Measurements from ENCODE around the gene PLK5.
"Not testable (repeated sequence)": the region's sequence is repeated elsewhere in the genome, so short reads cannot be mapped to it uniquely, and the experiment has no call there.

Gene PLK5, protein sequence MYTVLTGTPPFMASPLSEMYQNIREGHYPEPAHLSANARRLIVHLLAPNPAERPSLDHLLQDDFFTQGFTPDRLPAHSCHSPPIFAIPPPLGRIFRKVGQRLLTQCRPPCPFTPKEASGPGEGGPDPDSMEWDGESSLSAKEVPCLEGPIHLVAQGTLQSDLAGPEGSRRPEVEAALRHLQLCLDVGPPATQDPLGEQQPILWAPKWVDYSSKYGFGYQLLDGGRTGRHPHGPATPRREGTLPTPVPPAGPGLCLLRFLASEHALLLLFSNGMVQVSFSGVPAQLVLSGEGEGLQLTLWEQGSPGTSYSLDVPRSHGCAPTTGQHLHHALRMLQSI

DNA sequence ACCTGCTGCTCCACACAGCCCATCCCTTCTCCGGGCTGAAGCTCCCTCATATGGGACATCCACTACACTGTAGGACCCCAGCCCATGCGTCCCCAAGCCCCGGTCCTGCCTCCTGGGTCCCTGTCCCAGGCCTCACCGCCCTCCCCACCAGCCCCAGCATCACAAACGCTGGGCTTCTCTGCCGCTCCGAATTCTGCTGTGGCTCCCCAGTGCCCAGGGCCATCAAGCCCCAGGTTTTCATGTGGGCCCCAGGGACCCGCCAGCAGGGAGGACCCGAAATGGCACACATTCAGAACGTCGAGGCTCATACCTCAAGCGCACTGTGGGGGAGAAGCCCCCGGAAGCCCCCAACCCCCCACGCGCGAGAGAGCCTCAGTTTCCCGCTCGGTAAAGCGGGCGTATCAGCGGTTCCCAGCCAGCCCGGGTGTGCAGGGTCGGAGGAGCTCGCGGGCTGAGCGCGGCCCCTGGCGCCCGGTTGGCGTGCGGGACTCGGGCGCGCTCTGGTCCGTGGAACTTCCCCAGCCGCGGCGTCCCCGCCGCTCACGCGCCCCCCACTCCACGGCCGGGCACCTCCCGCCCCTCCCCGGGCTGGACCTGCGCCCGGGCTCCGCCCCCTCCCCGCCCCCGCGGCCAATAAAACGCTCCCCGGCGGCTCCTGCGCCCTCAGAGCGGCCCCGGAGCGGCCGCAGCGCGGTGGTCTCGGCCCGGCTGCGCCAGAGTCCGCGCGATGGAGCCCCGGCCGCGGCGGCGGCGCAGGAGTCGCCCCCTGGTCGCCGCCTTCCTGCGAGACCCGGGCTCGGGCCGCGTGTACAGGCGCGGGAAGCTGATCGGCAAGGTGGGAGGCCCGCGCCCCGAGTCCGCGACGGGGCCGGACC lies at the start of gene PLK5:
Gene PLK5, plus strand, starts transcription at position 666 of the 875 bp plus-strand sequence. CDS start 2,920 bp downstream, outside the sequence.
- Mint-ChIP-seq H3K27me3 (peaks cover 57% of the 10 kb centered on the region), H3K9me3 (no peaks in the 10 kb centered on the region), H3K27ac (ENCODE audit: low read depth) (no peak within 1 kb of the TSS), H3K4me3 (no peak within 1 kb of the TSS), H3K36me3 (ENCODE audit: insufficient read depth) (peaks cover 2% of the 10 kb centered on the region), H3K4me1 (peaks cover 7% of the 10 kb centered on the region)
- no peak for DNase-seq (ENCODE audit: low spot score in 2 of 2)
- ATAC-seq (replicated peaks; ENCODE audit: extremely low read depth, poor library complexity, severe bottlenecking), result no peak

DNA sequence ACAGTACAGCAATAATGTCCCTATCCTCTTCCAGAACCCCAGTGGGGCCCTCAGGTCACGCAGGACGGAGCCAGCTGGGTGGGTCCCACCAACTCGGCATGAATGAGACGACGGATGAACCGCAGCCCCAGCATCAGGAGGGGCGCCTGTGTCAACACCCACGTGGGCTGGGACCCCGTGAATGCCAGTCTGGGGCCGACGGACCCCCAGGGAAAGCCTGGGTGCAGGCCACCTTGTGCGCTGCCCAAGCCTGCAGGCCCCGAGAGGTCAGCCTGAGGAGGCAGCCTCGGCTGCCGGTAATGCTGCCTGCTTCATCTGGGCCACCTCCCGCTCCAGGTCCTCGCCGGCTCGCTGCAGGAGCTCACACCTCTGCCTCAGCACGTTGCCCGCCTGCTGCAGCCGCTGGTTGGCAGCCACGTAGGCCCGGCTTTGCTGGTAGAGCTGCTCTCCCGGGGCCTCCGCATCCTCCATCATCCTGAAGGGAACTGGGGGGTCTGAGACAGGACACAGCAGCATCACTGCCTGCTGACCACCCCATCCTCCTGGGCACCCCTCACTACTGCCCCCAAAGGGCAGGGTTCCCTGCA lies 49.0 kb upstream of the PLK5 start:
- H3K4me3 Mint-ChIP-seq, result no peak overlapping the region
- no peak for DNase-seq (ENCODE audit: low spot score in 2 of 2)

DNA sequence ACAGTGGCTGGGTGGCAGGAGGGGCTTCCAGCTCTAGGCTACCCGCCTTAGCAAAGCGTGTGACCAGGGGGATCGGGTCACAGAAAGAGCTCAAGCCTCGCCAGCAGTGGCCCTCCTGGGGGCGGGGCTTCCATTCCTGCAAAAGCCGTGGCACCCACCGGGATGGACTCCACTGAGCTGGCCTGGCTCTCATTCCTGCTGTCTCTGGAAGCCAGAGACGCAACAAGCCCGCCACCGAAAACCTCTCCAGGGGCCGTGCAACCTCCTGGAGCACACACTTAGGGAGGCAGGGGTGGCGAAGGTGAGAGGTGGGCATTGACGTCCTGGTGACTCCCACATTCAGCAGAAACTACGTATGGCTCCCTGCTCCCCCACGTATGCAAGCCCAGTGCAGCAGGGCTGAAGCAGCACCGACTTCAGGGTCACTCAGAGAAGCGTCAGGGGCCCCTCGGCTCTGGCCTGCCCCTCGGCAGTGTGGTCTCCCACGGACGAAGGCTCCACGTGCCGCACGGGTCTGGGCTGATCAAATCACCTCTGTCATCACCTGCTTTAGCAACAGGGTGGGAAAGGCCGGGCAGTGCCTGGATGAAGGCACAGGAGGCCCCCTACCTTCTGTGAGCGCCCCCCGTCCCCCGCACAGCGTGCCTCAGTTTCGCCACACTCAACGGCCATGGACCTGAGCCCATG lies 48.0 kb upstream of the PLK5 start:
- DNase-seq (ENCODE audit: low spot score in 2 of 2) (no peak), ATAC-seq (replicated peaks; ENCODE audit: extremely low read depth, poor library complexity, severe bottlenecking) (no peak)
- H3K9me3 Mint-ChIP-seq, result no peaks in the 10 kb centered on the region
- peaks cover 20% of the 10 kb centered on the region for H3K4me1 Mint-ChIP-seq
- H3K27ac Mint-ChIP-seq (ENCODE audit: low read depth), result no peak overlapping the region
- H3K4me3 Mint-ChIP-seq, result no peak overlapping the region
- H3K36me3 Mint-ChIP-seq (ENCODE audit: insufficient read depth), result peaks cover 5% of the 10 kb centered on the region
- H3K27me3 Mint-ChIP-seq, result no peaks in the 10 kb centered on the region

More for the DNA sequence above, 49.0 kb upstream of the PLK5 start:
- H3K27me3 Mint-ChIP-seq, result no peaks in the 10 kb centered on the region
- H3K36me3 Mint-ChIP-seq (ENCODE audit: insufficient read depth), result peaks cover 7% of the 10 kb centered on the region
- no peaks in the 10 kb centered on the region for H3K9me3 Mint-ChIP-seq
- H3K27ac Mint-ChIP-seq (ENCODE audit: low read depth), result no peak overlapping the region
- peaks cover 20% of the 10 kb centered on the region for H3K4me1 Mint-ChIP-seq
- no peak for ATAC-seq (replicated peaks; ENCODE audit: extremely low read depth, poor library complexity, severe bottlenecking)

DNA sequence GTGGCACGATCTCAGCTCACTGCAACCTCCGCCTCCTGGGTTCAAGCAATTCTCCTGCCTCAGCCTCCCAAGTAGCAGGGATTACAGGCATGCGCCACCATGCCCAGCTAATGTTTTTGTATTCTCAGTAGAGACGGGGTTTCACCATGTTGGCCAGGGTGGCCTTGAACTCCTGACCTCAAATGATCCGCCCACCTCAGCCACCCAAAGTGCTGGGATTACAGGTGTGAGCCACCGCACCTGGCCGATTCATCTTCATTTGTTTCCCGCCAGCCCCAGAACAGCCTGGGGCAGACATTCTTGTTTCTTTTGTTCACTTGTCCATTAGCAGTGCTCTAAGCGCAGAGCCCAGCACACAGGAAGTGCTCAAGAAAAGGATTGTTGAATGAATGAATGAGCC lies 46.8 kb upstream of the PLK5 start:
- not testable (repeated sequence) for H3K27me3 Mint-ChIP-seq; DNase-seq (ENCODE audit: low spot score in 2 of 2); H3K36me3 Mint-ChIP-seq (ENCODE audit: insufficient read depth); H3K27ac Mint-ChIP-seq (ENCODE audit: low read depth); ATAC-seq (replicated peaks; ENCODE audit: extremely low read depth, poor library complexity, severe bottlenecking); H3K9me3 Mint-ChIP-seq
- Mint-ChIP-seq H3K4me3 (peak overlapping the region; percentile 96), H3K4me1 (peaks cover 14% of the 10 kb centered on the region)

DNA sequence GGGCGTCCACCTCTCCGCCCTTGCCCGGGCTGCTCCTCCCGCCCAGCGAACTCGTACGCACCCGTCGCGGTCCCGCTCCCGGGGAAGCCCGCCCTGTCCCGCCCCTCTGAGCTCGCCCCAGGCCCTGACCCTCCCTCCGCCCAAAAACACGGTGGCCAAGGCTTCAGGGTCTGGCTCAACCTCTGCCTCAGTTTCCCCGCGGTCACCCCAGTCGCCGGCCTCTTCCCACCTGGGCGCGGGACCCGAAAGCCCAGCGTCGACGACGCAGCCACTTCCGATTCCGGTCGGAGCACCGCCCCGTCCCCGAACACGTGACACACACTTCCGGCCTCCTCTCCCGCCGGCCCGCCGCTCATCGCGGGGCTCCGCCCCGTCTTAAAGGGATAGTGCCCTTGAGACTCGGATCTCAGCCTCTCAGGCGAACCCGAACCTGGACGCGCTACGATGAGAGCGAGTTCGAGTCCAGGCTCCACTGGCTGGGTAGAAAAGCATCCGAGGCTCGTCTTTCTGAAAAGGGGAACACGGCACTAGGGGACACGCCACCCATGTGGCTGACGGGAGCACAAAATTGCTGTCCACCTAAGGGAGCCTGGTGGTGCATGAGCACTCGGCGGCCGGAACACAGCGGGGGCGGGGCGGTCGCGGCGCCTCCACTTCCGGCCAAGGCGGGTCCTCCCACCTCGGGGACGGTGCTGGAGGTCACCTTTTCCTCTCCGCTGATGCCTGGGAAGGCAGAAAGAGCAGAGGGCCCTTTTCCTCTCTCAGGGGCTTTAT lies 44.8 kb upstream of the PLK5 start, which contains the start of gene C19orf25:
Gene C19orf25, minus strand, starts transcription at position 282 of the 774 bp plus-strand sequence. CDS start 312 bp downstream, outside the sequence.
- peaks cover 5% of the 10 kb centered on the region for H3K36me3 Mint-ChIP-seq (ENCODE audit: insufficient read depth)
- H3K27ac Mint-ChIP-seq (ENCODE audit: low read depth), result peak within 1 kb of the TSS; percentile 94
- ATAC-seq (replicated peaks; ENCODE audit: extremely low read depth, poor library complexity, severe bottlenecking) (peak; percentile 96), DNase-seq (ENCODE audit: low spot score in 2 of 2) (peak; percentile 83 to 84)
- no peaks in the 10 kb centered on the region for H3K27me3 Mint-ChIP-seq
- peaks cover 7% of the 10 kb centered on the region for H3K4me1 Mint-ChIP-seq
- no peaks in the 10 kb centered on the region for H3K9me3 Mint-ChIP-seq
- H3K4me3 Mint-ChIP-seq, result peak within 1 kb of the TSS; percentile 96

DNA sequence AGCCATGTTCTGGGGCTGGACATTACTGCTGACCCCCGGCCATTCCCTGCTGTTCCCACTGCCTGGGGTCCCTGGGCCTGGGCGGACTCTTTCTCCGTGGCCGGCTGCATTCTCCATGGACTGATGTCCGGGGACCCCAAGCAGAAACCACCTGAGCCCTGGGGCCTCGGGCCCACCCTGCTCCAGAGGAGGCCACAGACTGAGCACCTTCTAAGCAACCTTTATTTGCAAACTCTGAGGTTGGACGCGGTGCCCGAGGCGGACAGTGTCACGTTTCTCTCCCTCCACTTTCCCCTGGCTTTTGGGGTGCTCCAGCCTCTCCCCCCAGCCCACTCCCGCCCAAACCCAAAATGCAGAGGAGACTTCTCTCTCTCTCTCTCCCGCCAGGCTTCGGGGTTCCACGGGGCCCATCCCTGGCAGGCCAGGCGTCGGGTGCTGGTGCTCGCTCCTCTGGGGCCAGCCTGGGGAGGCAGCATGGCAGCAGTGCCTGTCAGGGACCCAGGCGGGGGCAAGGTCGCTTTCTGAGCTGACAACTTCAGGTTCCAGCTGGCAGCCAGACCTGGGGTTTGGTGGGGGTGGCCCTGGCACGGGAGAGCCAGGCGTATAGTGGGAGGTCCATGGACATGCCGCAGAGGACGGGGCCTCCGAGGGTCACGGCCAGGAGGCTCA lies 42.5 kb upstream of the PLK5 start:
- peaks cover 3% of the 10 kb centered on the region for H3K36me3 Mint-ChIP-seq (ENCODE audit: insufficient read depth)
- no peak overlapping the region for H3K27ac Mint-ChIP-seq (ENCODE audit: low read depth)
- H3K4me1 Mint-ChIP-seq, result peaks cover 7% of the 10 kb centered on the region
- no peak overlapping the region for H3K4me3 Mint-ChIP-seq
- ATAC-seq (replicated peaks; ENCODE audit: extremely low read depth, poor library complexity, severe bottlenecking) (no peak), DNase-seq (ENCODE audit: low spot score in 2 of 2) (no peak)
- no peaks in the 10 kb centered on the region for H3K9me3 Mint-ChIP-seq
- no peaks in the 10 kb centered on the region for H3K27me3 Mint-ChIP-seq

DNA sequence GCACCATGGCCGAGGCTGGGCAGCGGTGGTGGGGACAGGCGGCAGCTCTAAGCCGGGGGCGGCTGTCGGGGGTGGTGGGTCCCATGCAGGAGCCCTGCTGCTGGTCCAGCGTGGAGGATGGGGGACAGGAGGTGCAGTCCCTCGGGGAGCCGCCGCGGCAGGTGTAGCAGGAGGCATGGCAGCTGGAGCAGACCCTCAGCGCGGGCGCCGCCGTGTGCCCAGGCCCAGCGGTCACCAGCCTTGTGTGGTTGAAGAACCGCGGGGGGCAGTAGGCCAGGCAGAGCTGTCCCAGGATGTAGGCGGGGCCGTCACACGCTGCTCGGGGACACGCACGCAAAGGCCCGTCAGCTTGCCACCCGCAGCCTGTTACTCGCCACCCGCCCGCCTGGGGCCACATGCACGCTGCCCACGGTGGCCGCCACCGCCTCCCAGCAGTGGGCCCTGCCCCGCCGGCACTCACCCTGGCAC lies 42.0 kb upstream of the PLK5 start:
- no peaks in the 10 kb centered on the region for H3K27me3 Mint-ChIP-seq
- no peak for ATAC-seq (replicated peaks; ENCODE audit: extremely low read depth, poor library complexity, severe bottlenecking)
- H3K9me3 Mint-ChIP-seq, result no peaks in the 10 kb centered on the region
- no peak overlapping the region for H3K4me3 Mint-ChIP-seq
- peaks cover 7% of the 10 kb centered on the region for H3K4me1 Mint-ChIP-seq
- H3K27ac Mint-ChIP-seq (ENCODE audit: low read depth), result no peak overlapping the region
- peaks cover 3% of the 10 kb centered on the region for H3K36me3 Mint-ChIP-seq (ENCODE audit: insufficient read depth)
- DNase-seq (ENCODE audit: low spot score in 2 of 2), result no peak

DNA sequence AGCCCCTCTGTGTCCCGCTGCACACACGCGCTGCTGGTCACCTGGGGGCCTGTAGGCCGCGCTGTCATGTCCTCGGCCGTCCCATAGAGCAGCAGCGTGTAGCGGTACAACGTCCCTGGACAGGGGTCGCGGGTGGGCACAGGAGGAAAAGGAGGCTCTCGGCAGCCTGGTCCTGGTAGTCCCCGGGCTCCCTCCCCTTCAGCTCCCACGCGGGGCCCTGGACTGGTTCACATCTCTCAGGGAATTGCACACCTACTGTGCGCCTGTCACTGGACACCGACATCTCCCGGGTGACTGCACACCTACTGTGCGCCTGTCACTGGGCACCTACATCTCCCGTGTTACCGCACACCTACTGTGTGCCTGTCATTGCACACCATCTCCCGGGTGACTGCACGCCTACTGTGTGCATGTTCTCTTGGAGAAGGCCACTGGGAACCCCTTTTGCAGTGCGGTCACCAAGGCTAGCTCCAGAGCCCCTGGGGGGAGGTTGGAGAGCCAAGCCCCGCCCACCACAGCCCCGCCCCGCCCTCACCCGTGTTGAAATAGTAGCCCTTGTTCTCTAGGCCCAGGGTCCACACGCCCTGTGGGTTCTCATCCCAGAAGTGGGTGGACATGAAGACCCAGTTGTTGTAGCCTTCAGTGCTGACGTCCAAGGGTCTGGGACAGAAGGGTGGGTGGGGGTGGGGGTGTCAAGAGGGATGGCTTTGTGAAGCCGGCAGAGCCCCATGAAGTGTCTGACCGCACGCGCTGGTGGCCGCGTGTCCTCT lies 41.3 kb upstream of the PLK5 start:
- H3K9me3 Mint-ChIP-seq, result no peaks in the 10 kb centered on the region
- H3K36me3 Mint-ChIP-seq (ENCODE audit: insufficient read depth), result peaks cover 2% of the 10 kb centered on the region
- no peak for ATAC-seq (replicated peaks; ENCODE audit: extremely low read depth, poor library complexity, severe bottlenecking)
- no peak overlapping the region for H3K4me3 Mint-ChIP-seq
- no peak for DNase-seq (ENCODE audit: low spot score in 2 of 2)
- H3K27ac Mint-ChIP-seq (ENCODE audit: low read depth), result no peak overlapping the region
- H3K27me3 Mint-ChIP-seq, result no peaks in the 10 kb centered on the region
- H3K4me1 Mint-ChIP-seq, result peaks cover 7% of the 10 kb centered on the region

DNA sequence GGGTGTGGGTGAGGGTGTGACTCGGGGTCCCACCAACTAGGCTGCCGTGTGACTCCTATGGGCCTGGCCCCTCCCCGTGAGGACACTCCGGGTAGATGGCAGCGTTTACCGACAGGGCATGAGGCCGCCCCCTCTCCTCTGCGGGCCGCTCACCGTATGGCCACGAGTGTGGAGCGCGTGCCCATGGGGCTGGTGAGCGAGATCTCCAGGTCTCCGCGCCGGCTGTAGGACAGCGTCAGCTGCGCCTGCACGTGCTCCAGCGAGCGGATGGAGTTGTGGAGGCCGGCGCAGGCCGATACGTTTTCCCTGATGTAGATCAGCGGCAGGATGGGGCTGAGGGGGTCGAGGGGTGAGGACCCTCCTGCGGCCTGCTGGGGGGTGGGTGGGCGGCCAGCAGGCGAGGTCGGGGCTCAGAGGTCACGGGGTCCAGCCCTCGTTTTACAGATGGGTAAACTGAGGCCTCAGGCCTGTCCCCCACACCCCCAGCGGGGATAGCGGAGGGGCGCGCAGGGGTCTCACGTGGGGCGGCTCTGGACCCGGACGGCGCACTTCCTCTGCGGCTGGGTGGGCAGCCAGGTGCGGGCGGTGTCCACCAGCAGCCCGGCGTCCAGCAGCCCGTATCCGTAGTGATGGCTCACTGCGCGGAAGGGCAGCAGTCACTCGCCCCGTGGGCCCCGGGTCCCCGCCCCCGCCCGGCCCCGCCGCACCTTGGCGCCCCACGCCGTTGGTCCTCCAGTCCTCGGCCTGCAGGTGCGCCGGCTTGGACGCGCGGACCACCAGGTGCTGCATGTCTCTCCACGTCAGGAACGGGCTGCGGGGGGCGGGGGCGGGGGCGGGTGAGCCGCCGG lies 40.5 kb upstream of the PLK5 start:
- Mint-ChIP-seq H3K4me3 (no peak overlapping the region), H3K36me3 (ENCODE audit: insufficient read depth) (peaks cover 2% of the 10 kb centered on the region), H3K27ac (ENCODE audit: low read depth) (no peak overlapping the region), H3K27me3 (no peaks in the 10 kb centered on the region), H3K4me1 (peaks cover 7% of the 10 kb centered on the region), H3K9me3 (no peaks in the 10 kb centered on the region)
- no peak for DNase-seq (ENCODE audit: low spot score in 2 of 2)
- no peak for ATAC-seq (replicated peaks; ENCODE audit: extremely low read depth, poor library complexity, severe bottlenecking)

DNA sequence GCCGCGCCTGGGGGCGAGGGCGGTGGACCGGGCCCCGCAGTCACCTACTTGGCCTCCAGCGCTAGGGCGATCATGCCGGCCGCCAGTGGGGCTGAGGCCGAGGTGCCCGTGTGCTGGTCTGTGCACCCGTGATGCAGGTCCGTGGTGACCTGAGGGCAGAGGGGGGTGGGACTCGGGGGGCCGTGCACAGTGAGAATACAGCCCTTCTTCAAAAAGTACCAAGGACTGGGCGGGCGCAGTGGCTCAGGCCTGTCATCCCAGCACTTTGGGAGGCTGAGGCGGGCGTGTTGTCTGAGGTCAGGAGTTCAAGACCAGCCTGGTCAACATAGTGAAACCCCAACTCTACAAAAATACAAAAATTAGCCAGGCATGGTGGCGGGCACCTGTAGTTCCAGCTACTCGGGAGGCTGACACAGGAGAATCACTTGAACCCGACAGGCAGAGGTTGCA lies 39.9 kb upstream of the PLK5 start:
- Mint-ChIP-seq H3K4me1 (peaks cover 5% of the 10 kb centered on the region), H3K27me3 (no peaks in the 10 kb centered on the region), H3K36me3 (ENCODE audit: insufficient read depth) (peaks cover 2% of the 10 kb centered on the region), H3K27ac (ENCODE audit: low read depth) (no peak overlapping the region), H3K4me3 (no peak overlapping the region), H3K9me3 (no peaks in the 10 kb centered on the region)
- DNase-seq (ENCODE audit: low spot score in 2 of 2) (no peak), ATAC-seq (replicated peaks; ENCODE audit: extremely low read depth, poor library complexity, severe bottlenecking) (no peak)
